Panc1 (cell line): ENCODE data around the gene TNPO2. TPM values are rescaled to one million over a fixed set of nuclear protein-coding genes. Genes with fewer than 3 reads are reported as not detected.

ENCODE experiments used
- ATAC-seq: fragments of 200-7000 bp; cut with Tn5 transposase; 2 replicates; pipeline ENCODE4 v1.9.1; 2020; ENCODE audit warnings: mild to moderate bottlenecking, moderate library complexity
- BruUV-seq: library from RNA; stranded (reverse); fragments of 400-500 nt; replicated peaks from 2 replicates; lab custom pipeline; 2021; lab: Mats Ljungman, UMichigan
- CTCF ChIA-PET: fragments of 300-600 bp; sonication (Branson Sonifier 250); formaldehyde crosslinking; loops from one replicate; lab custom pipeline; 2022; ENCODE audit warnings: antibody characterized with exemption; lab: Charles Lee
- POLR2A ChIA-PET: fragments of 300-600 bp; sonication (Branson Sonifier 250); formaldehyde crosslinking; loops from one replicate; lab custom pipeline; 2022; ENCODE audit warnings: antibody characterized with exemption; lab: Charles Lee
- DNase-seq: peaks from one replicate; pipeline ENCODE4 v3.0.0-alpha.2; 2010; ENCODE audit warnings: low read depth, low spot score
- H3K27ac ChIP-seq: 2 replicates; pipeline ENCODE4 v1.5.1; 2011; ENCODE audit warnings: mild to moderate bottlenecking, low read length, inconsistent platforms
- H3K27me3 ChIP-seq: fragments of 200-500 bp; sonication (Bioruptor generic); 2 replicates; pipeline ENCODE4 v1.6.0; 2014; ENCODE audit warnings: low read length, inconsistent platforms; ENCODE audit not compliant: control insufficient read depth, insufficient read depth
- H3K36me3 ChIP-seq: fragments of 200-500 bp; sonication (Bioruptor generic); 2 replicates; pipeline ENCODE4 v1.5.1; 2014; ENCODE audit warnings: inconsistent platforms, mild to moderate bottlenecking, low read length, moderate library complexity; ENCODE audit not compliant: control insufficient read depth, insufficient read depth
- H3K4me1 ChIP-seq: 2 replicates; pipeline ENCODE4 v1.5.1; 2011; ENCODE audit warnings: inconsistent platforms, mild to moderate bottlenecking, low read length, moderate library complexity; ENCODE audit not compliant: control insufficient read depth, insufficient read depth
- H3K4me3 ChIP-seq, 2 experiments: 2 replicates each; pipeline ENCODE4 v1.5.1; 2011 to 2012; ENCODE audit warnings: low read depth in 2 of 2, low read length in 2 of 2, mild to moderate bottlenecking in 2 of 2, inconsistent platforms in 1 of 2, moderate library complexity in 1 of 2
- H3K9me3 ChIP-seq: fragments of 200-500 bp; sonication (Bioruptor generic); 2 replicates; pipeline ENCODE4 v1.5.1; 2014; ENCODE audit warnings: low read depth, mild to moderate bottlenecking, inconsistent platforms, low read length, moderate library complexity; ENCODE audit not compliant: control insufficient read depth, insufficient read depth
- POLR2AphosphoS5 ChIP-seq: IDR thresholded peaks from 2 replicates; pipeline ENCODE4 v1.6.1; 2012; ENCODE audit warnings: mild to moderate bottlenecking, low read depth, low read length, moderate library complexity
- SIN3A ChIP-seq: IDR thresholded peaks from 2 replicates; pipeline ENCODE4 v1.6.1; 2012; ENCODE audit warnings: low read depth, mild to moderate bottlenecking, low read length, moderate library complexity, borderline replicate concordance; ENCODE audit not compliant: insufficient read depth
- TCF7L2 ChIP-seq: IDR thresholded peaks from 2 replicates; pipeline ENCODE4 v1.6.1; 2011; ENCODE audit warnings: mild to moderate bottlenecking, low read depth, low read length, inconsistent platforms
- in situ Hi-C: cut with HindIII; loops from 2 replicates; pipeline ENCODE4 v1.10.0; 2016; ENCODE audit warnings: low sequenced_read_pairs, low pct_unique_long_range_greater_than_20kb
- intact Hi-C: fragments of 100-400 bp; cut with micrococcal nuclease; formaldehyde crosslinking; loops from one replicate; pipeline ENCODE4 v1.10.0; 2022; ENCODE audit not compliant: unreplicated experiment
- total RNA-seq: library from RNA; stranded (reverse); gene quantifications from one replicate; pipeline ENCODE4 v1.2.1, GENCODE V29; 2021; ENCODE audit not compliant: unreplicated experiment
- TF ChIP-seq, protein P1 (sequence below): fragments of 450-650 bp; IDR thresholded peaks from 2 replicates; pipeline ENCODE4 v1.5.1; 2017; ENCODE audit warnings: mild to moderate bottlenecking
- TF ChIP-seq, protein P2 (sequence below), 2 experiments: IDR thresholded peaks; 2 replicates each; pipeline ENCODE4 v1.6.1; 2011 to 2012; ENCODE audit warnings: low read depth in 2 of 2, control low read depth in 1 of 2, low read length in 1 of 2, mild to moderate bottlenecking in 1 of 2, moderate library complexity in 1 of 2; ENCODE audit not compliant: insufficient read depth in 1 of 2

The TNPO2 gene
- total RNA-seq, 1 experiment from 2014 or later = 83.3 TPM

DNA sequence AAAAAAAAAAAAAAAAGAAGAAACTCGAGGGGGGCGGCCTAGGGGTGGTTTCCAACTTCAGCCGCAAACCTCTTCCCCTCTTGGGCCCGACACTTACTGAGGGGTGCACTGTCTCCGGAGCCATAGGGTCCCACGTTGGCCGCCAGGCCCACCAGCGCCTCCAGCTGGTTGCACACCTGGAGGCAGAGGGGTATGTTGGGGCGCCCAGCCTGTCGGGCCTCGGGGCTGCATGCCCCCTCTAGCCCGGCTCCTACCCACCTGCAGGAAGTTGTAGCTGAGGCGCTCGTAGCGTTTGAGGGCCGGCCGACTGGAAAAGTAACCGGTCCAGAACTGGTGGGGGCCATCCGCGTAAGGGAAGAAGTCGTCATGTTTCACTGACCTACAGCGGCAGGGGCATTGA is 65.8 kb downstream of the TNPO2 start:
- intact Hi-C loops = no loop called here
- ChIA-PET CTCF (no interaction called here), POLR2A (no interaction called here)
- Histone ChIP-seq H3K9me3 (no peaks in the 10 kb centered on the region), H3K36me3 (no peaks in the 10 kb centered on the region), H3K4me1 (no peaks in the 10 kb centered on the region), H3K27ac (no peak overlapping the region), H3K4me3 (no peak overlapping the region), H3K27me3 (no peaks in the 10 kb centered on the region)
- no peak for DNase-seq
- in situ Hi-C loops = no loop called here
- ATAC-seq = no peak
- TF ChIP-seq, protein P1, sequence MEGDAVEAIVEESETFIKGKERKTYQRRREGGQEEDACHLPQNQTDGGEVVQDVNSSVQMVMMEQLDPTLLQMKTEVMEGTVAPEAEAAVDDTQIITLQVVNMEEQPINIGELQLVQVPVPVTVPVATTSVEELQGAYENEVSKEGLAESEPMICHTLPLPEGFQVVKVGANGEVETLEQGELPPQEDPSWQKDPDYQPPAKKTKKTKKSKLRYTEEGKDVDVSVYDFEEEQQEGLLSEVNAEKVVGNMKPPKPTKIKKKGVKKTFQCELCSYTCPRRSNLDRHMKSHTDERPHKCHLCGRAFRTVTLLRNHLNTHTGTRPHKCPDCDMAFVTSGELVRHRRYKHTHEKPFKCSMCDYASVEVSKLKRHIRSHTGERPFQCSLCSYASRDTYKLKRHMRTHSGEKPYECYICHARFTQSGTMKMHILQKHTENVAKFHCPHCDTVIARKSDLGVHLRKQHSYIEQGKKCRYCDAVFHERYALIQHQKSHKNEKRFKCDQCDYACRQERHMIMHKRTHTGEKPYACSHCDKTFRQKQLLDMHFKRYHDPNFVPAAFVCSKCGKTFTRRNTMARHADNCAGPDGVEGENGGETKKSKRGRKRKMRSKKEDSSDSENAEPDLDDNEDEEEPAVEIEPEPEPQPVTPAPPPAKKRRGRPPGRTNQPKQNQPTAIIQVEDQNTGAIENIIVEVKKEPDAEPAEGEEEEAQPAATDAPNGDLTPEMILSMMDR = no peak
- TF ChIP-seq, protein P2, sequence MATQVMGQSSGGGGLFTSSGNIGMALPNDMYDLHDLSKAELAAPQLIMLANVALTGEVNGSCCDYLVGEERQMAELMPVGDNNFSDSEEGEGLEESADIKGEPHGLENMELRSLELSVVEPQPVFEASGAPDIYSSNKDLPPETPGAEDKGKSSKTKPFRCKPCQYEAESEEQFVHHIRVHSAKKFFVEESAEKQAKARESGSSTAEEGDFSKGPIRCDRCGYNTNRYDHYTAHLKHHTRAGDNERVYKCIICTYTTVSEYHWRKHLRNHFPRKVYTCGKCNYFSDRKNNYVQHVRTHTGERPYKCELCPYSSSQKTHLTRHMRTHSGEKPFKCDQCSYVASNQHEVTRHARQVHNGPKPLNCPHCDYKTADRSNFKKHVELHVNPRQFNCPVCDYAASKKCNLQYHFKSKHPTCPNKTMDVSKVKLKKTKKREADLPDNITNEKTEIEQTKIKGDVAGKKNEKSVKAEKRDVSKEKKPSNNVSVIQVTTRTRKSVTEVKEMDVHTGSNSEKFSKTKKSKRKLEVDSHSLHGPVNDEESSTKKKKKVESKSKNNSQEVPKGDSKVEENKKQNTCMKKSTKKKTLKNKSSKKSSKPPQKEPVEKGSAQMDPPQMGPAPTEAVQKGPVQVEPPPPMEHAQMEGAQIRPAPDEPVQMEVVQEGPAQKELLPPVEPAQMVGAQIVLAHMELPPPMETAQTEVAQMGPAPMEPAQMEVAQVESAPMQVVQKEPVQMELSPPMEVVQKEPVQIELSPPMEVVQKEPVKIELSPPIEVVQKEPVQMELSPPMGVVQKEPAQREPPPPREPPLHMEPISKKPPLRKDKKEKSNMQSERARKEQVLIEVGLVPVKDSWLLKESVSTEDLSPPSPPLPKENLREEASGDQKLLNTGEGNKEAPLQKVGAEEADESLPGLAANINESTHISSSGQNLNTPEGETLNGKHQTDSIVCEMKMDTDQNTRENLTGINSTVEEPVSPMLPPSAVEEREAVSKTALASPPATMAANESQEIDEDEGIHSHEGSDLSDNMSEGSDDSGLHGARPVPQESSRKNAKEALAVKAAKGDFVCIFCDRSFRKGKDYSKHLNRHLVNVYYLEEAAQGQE (IDR thresholded peaks at IDR 0.05; ENCODE audit: insufficient read depth in 1 of 2, low read depth in 2 of 2, low read length in 1 of 2) = no peak
- TF ChIP-seq SIN3A (no peak), TCF7L2 (no peak), POLR2AphosphoS5 (no peak)
- no TSS peak for BruUV-seq

DNA sequence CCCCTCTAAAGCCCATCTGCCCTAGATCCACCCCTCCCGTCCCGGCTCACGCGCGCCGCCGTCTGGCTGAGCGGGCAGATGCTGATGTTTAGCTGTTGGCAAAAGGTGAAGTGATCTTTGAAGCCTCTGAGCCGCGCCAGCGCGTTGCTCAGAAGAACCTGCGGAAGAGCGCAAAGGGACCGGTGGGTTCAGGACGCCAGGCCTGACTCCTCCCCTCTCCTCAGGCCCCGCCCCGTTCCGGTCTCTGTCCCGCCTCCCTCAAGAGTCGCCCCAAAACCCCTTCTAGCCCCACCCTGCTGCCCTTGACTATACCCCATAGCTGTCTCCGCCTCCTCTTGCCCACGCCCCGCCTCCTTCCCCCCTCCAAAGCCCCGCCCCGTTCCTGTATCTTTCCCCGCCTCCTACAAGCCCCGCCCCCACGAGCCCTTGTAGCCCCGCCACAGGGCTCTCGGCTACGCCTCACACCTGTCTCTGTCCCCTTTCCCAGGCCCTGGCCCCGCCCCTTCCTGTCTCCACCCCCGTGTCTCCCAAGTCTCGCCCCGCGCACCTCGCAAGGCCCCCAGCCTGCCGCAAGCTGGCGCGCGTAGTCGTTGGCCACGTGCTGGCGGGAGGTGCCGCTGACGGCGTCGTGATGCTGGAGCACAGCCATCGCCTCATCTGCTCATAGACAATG is 66.7 kb downstream of the TNPO2 start:
- BruUV-seq = no TSS peak
- intact Hi-C loops (no loop called here), in situ Hi-C loops (no loop called here)
- Histone ChIP-seq H3K36me3 (no peaks in the 10 kb centered on the region), H3K4me3 (no peak overlapping the region), H3K9me3 (no peaks in the 10 kb centered on the region), H3K27me3 (no peaks in the 10 kb centered on the region), H3K27ac (no peak overlapping the region), H3K4me1 (no peaks in the 10 kb centered on the region)
- DNase-seq (no peak), ATAC-seq (peak; percentile 51)
- ChIA-PET CTCF (no interaction called here), POLR2A (no interaction called here)
- TF ChIP-seq, protein P1 = no peak
- TF ChIP-seq TCF7L2 = no peak
- no peak for TF ChIP-seq POLR2AphosphoS5
- TF ChIP-seq, protein P2 (IDR thresholded peaks at IDR 0.05; ENCODE audit: insufficient read depth in 1 of 2, low read depth in 2 of 2, low read length in 1 of 2) = no peak
- no peak for TF ChIP-seq SIN3A
